HG03066 (cell line): Measurements from ENCODE around the gene FGFR2.
A peak's percentile ranks its signal among the peaks of the same experiment; 100 is the strongest.

Experiments
- ATAC-seq: cut with Tn5 transposase; IDR thresholded peaks from one replicate; pipeline ENCODE4 v1.9.1; 2021; ENCODE audit warnings: low read depth; ENCODE audit not compliant: unreplicated experiment

The FGFR2 gene

GRCh38 chr10:121460733-121461132, 137.5 kb downstream of the FGFR2 start:
- ATAC-seq = no peak

GRCh38 chr10:121459622-121460453, 138.4 kb downstream of the FGFR2 start:
- ATAC-seq = no peak

GRCh38 chr10:121459279-121459621, 139.0 kb downstream of the FGFR2 start:
- ATAC-seq = no peak

GRCh38 chr10:121457729-121458128, 140.5 kb downstream of the FGFR2 start:
- no peak for ATAC-seq

- ATAC-seq = no peak
These were observed 142.9 kb downstream of the FGFR2 start for GRCh38 chr10:121455377-121455776.

GRCh38 chr10:121454781-121455180, 143.5 kb downstream of the FGFR2 start:
- ATAC-seq = no peak

- ATAC-seq = no peak
These were observed 145.1 kb downstream of the FGFR2 start for GRCh38 chr10:121453160-121453559.

- ATAC-seq = no peak
These were observed 145.7 kb downstream of the FGFR2 start for GRCh38 chr10:121452581-121452980.

GRCh38 chr10:121450247-121450646, 148.0 kb downstream of the FGFR2 start:
- no peak for ATAC-seq

GRCh38 chr10:121449482-121449924, 148.7 kb downstream of the FGFR2 start:
- ATAC-seq = no peak

- peak; percentile 92 for ATAC-seq
These were observed 149.3 kb downstream of the FGFR2 start for GRCh38 chr10:121448766-121449421.

GRCh38 chr10:121444520-121445165, 153.6 kb downstream of the FGFR2 start:
- no peak for ATAC-seq

GRCh38 chr10:121442086-121442935, 155.9 kb downstream of the FGFR2 start:
- no peak for ATAC-seq

GRCh38 chr10:121440461-121440860, 157.8 kb downstream of the FGFR2 start:
- no peak for ATAC-seq

- ATAC-seq = no peak
These were observed 159.9 kb downstream of the FGFR2 start for GRCh38 chr10:121438333-121438732.

- ATAC-seq = no peak
These were observed 160.6 kb downstream of the FGFR2 start for GRCh38 chr10:121437596-121437995.

- ATAC-seq = no peak
These were observed 161.5 kb downstream of the FGFR2 start for GRCh38 chr10:121436630-121437341.

- no peak for ATAC-seq
These were observed 162.0 kb downstream of the FGFR2 start for GRCh38 chr10:121436281-121436629.

GRCh38 chr10:121435099-121435875, 163.0 kb downstream of the FGFR2 start:
- no peak for ATAC-seq
